ENCODE measurements around the gene ALOX15. TPM values are rescaled to one million over a fixed set of nuclear protein-coding genes. Genes with fewer than 3 reads are reported as not detected.
"Not testable (repeated sequence)": the region's sequence is repeated elsewhere in the genome, so short reads cannot be mapped to it uniquely, and the experiment has no call there.

The ALOX15 gene
- total and polyA plus RNA-seq, 3 experiments from 2014 or later = not detected

DNA sequence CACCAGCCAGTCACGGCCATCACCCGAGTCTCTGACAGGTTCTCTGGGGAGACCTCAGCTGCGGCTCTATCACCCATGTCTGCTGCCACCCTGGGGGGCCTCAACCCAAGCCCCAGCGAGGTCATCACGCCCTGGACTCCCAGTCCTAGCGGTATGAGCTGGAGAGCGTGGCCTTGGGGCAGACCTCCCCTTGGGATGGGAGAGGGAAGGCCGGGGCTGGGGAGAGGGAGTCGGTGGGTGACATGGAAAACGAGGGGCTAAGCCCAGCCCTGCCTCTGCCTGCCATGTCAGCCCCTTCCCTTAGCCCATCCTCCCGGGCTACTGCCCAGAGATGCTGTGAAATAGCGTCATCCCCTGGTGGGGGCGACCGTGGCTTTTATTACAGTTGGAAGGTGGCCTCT is 48.5 kb downstream of the ALOX15 start:
- no peaks in the 10 kb centered on the region for H3K4me1 ChIP-seq (ENCODE audit: insufficient read depth, low read length)
- H3K36me3 ChIP-seq (ENCODE audit: insufficient read depth, low read length) = no peaks in the 10 kb centered on the region
- H3K27ac ChIP-seq (ENCODE audit: low read depth, low read length) = no peak overlapping the region
- DNase-seq = no peak
- no peaks in the 10 kb centered on the region for H3K27me3 ChIP-seq (ENCODE audit: insufficient read depth, low read length, poor library complexity, severe bottlenecking)
- Mint-ChIP-seq H3K4me1 (peaks cover 0 to 5% (median 4%) of the 10 kb centered on the region in 3 donors), H3K9me3 (no peaks in the 10 kb centered on the region), H3K36me3 (no peaks in the 10 kb centered on the region), H3K27me3 (peaks cover 11 to 19% of the 10 kb centered on the region in 2 donors), H3K27ac (no peak overlapping the region), H3K4me3 (no peak overlapping the region)
- H3K9me3 ChIP-seq (ENCODE audit: low read length) = no peaks in the 10 kb centered on the region
- CTCF ChIA-PET = interaction anchor here (1.6 kb wide), 1 partner anchor 26 kb away, joined by 4 read pairs; no protein-coding TSS in a partner anchor
- POLR2A ChIA-PET = no interaction called here
- H3K4me3 ChIP-seq (ENCODE audit: low read length) = no peak overlapping the region

DNA sequence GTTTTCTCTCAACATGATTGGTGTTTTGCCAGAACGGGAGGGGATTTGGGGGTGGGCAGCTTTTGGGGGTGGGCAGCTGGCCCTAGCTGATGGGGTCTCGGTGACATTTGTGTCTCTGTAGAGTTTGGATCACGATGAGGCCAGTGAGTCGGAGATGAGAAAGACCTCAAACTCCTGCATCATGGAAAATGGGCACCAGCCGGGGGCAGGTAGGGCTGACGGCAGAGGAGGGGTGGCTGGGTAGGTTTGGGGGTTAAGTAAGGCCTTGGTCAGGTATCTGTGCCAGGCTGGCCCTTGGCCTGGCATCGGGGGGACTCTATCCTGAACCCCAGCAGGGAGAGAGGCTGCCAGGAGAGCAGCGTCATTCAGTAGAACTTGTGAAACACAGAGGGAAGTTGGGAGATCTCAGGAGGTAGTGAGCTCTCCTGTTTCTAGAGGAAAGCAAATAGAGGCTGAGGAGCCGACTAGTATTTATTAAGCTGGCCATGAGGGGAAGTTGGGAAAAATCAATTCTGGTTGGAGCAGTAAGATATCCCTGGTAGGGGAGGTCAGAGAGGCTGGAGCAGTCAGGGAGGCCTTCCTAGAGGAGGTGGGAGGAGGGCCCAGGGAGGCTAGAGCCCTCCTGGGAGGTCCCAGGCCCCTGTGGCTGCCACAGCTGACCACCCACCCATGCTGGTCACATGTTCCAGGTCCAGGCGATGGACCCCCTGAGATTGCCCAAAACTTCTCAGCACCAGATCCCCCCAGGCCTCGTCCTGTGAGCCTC is 49.1 kb downstream of the ALOX15 start:
- Histone ChIP-seq H3K27me3 (ENCODE audit: insufficient read depth, low read length, poor library complexity, severe bottlenecking) (no peaks in the 10 kb centered on the region), H3K4me1 (ENCODE audit: insufficient read depth, low read length) (no peaks in the 10 kb centered on the region), H3K9me3 (ENCODE audit: low read length) (no peaks in the 10 kb centered on the region), H3K4me3 (ENCODE audit: low read length) (no peak overlapping the region), H3K36me3 (ENCODE audit: insufficient read depth, low read length) (no peaks in the 10 kb centered on the region), H3K27ac (ENCODE audit: low read depth, low read length) (no peak overlapping the region)
- no peak overlapping the region for H3K4me3 Mint-ChIP-seq
- DNase-seq = no peak
- CTCF ChIA-PET = interaction anchor here (1.6 kb wide), 1 partner anchor 26 kb away, joined by 4 read pairs; no protein-coding TSS in a partner anchor
- POLR2A ChIA-PET = no interaction called here
- H3K36me3 Mint-ChIP-seq = no peaks in the 10 kb centered on the region
- H3K27ac Mint-ChIP-seq = no peak overlapping the region
- H3K9me3 Mint-ChIP-seq = no peaks in the 10 kb centered on the region
- peaks cover 9 to 14% of the 10 kb centered on the region in 2 donors for H3K27me3 Mint-ChIP-seq
- H3K4me1 Mint-ChIP-seq = peaks cover 0 to 5% (median 4%) of the 10 kb centered on the region in 3 donors

DNA sequence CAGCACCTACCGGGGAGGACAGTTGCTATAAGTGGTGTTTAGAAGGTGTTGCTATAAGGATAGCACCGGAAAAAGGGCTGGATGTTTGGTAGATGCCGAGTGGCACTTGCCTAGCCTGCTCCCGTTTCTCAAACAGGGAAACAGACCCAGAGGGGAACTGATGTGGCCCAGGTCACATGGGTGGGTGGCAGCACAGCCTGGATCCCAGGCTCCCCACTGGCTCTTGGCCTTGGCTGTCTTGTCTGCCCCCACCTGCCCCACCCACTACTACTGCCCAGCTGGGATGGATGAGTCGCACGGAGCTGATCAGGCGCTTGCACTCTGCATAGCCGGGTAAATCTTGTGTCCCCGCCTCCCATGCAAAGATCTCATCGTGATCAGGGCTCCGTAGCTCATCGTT is 49.9 kb downstream of the ALOX15 start:
- H3K4me3 Mint-ChIP-seq = no peak overlapping the region
- peaks cover 0 to 5% (median 4%) of the 10 kb centered on the region in 3 donors for H3K4me1 Mint-ChIP-seq
- POLR2A ChIA-PET = no interaction called here

DNA sequence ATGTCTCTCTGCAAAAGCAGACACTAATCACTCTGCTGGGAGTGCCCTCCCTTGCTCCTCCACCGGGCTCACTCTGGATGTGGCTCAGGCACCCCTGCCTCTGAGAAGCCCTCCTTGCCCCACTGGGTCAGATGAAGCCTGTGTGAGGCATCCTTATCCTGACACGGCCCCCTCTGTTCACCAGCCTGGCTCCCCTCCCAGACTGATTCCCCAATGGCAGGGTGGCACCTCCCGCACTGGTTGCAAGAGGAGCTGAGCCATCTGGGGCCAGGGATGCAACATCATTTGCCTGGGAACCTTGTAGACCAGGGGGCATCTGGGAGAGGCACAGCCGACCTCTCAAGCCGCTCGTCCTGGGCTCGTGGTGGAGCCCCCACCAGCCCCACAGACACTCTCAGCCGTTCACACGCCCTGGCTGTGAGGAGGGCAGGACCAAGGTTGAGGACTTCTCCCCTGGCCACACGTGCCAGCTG is 50.5 kb downstream of the ALOX15 start:
- CTCF ChIA-PET = no interaction called here

More for the DNA sequence above, 49.9 kb downstream of the ALOX15 start:
- H3K36me3 Mint-ChIP-seq = no peaks in the 10 kb centered on the region
- Histone ChIP-seq H3K4me3 (ENCODE audit: low read length) (no peak overlapping the region), H3K4me1 (ENCODE audit: insufficient read depth, low read length) (no peaks in the 10 kb centered on the region), H3K27me3 (ENCODE audit: insufficient read depth, low read length, poor library complexity, severe bottlenecking) (no peaks in the 10 kb centered on the region), H3K36me3 (ENCODE audit: insufficient read depth, low read length) (no peaks in the 10 kb centered on the region), H3K9me3 (ENCODE audit: low read length) (no peaks in the 10 kb centered on the region), H3K27ac (ENCODE audit: low read depth, low read length) (no peak overlapping the region)
- CTCF ChIA-PET = interaction anchor here (1.6 kb wide), 1 partner anchor 25 kb away, joined by 4 read pairs; no protein-coding TSS in a partner anchor
- peaks cover 10 to 18% of the 10 kb centered on the region in 2 donors for H3K27me3 Mint-ChIP-seq
- no peaks in the 10 kb centered on the region for H3K9me3 Mint-ChIP-seq
- H3K27ac Mint-ChIP-seq = no peak overlapping the region
- no peak for DNase-seq

DNA sequence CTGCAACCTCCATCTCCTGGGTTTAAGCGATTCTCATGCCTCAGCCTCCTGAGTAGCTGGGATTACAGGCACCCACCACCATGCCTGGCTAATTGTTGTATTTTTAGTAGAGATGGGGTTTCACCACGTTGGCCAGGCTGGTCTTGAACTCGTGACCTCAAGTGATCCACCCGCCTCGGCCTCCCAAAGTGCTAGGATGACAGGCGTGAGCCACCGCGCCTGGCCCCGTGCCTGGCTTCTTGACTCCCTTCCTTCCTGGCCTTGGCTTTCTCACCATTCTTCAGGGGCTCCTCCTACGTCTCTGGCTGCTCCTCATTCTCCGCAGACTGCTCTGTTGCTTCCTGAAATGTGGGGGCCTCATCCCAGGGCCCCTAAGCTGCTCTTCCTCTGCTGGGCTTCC is 51.4 kb downstream of the ALOX15 start:
- H3K4me1 ChIP-seq (ENCODE audit: insufficient read depth, low read length); H3K4me1 Mint-ChIP-seq; POLR2A ChIA-PET; H3K27ac Mint-ChIP-seq; H3K36me3 ChIP-seq (ENCODE audit: insufficient read depth, low read length); H3K9me3 Mint-ChIP-seq; DNase-seq; H3K36me3 Mint-ChIP-seq; H3K27ac ChIP-seq (ENCODE audit: low read depth, low read length); H3K4me3 ChIP-seq (ENCODE audit: low read length); H3K9me3 ChIP-seq (ENCODE audit: low read length); H3K4me3 Mint-ChIP-seq; CTCF ChIA-PET: not testable (repeated sequence)
- H3K27me3 ChIP-seq (ENCODE audit: insufficient read depth, low read length, poor library complexity, severe bottlenecking) = peaks cover 10% of the 10 kb centered on the region
- H3K27me3 Mint-ChIP-seq = peaks cover 17 to 29% of the 10 kb centered on the region in 2 donors

More for the DNA sequence above, 50.5 kb downstream of the ALOX15 start:
- H3K27me3 Mint-ChIP-seq = peaks cover 14 to 23% of the 10 kb centered on the region in 2 donors
- no peaks in the 10 kb centered on the region for H3K9me3 Mint-ChIP-seq
- POLR2A ChIA-PET = no interaction called here
- no peaks in the 10 kb centered on the region for H3K36me3 ChIP-seq (ENCODE audit: insufficient read depth, low read length)
- no peak overlapping the region for H3K27ac ChIP-seq (ENCODE audit: low read depth, low read length)
- H3K4me1 ChIP-seq (ENCODE audit: insufficient read depth, low read length) = no peaks in the 10 kb centered on the region
- H3K4me3 ChIP-seq (ENCODE audit: low read length) = no peak overlapping the region
- H3K9me3 ChIP-seq (ENCODE audit: low read length) = no peaks in the 10 kb centered on the region
- DNase-seq = no peak
- H3K27me3 ChIP-seq (ENCODE audit: insufficient read depth, low read length, poor library complexity, severe bottlenecking) = peaks cover under 1% of the 10 kb centered on the region
- no peak overlapping the region for H3K27ac Mint-ChIP-seq
- H3K4me1 Mint-ChIP-seq = peaks cover 0 to 5% (median 4%) of the 10 kb centered on the region in 3 donors
- no peaks in the 10 kb centered on the region for H3K36me3 Mint-ChIP-seq
- no peak overlapping the region for H3K4me3 Mint-ChIP-seq

DNA sequence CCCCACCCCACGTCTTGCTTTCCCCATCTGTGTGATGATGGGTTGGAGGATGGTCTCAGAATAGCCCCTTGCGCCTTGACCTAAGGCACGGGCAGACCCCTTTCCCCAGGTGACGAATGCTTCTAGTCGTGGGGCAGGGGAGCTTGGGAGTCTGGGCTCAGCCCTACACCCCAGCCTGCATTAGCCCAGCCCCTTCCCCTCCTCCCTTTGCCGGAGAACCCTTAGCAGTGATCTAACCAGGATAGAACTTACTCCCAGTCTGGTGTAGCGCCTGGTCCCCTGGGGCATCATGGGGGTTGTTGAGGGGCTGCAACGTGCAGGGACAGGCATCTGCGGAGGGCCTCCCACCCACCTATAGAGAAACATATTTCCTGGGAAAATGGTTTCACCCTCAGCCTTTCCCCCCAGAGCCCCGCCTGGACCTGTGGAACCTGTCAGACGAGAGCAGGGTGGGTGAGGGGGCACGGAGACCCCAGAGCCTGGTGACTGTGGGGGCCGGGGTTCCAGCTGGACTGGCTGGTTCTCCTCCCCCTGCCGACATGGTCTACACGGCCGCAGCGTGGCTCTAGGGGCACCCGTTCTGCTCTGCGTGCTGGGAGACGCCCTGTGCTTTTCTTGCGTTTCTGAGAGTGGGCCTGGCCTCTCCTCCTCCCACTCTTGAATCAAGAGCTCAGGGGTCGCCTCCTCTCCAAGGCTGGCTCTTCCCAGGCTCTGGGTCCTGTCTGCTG is 52.4 kb downstream of the ALOX15 start:
- no peak for DNase-seq
- POLR2A ChIA-PET = no interaction called here
- Mint-ChIP-seq H3K4me3 (no peak overlapping the region), H3K9me3 (no peaks in the 10 kb centered on the region), H3K36me3 (no peaks in the 10 kb centered on the region), H3K4me1 (peaks cover 0 to 4% (median 1%) of the 10 kb centered on the region in 3 donors), H3K27ac (peak overlapping the region in 1 of 8 donors; percentile 61), H3K27me3 (peaks cover 17 to 30% of the 10 kb centered on the region in 2 donors)
- Histone ChIP-seq H3K27me3 (ENCODE audit: insufficient read depth, low read length, poor library complexity, severe bottlenecking) (peaks cover 10% of the 10 kb centered on the region), H3K4me3 (ENCODE audit: low read length) (no peak overlapping the region), H3K4me1 (ENCODE audit: insufficient read depth, low read length) (no peaks in the 10 kb centered on the region), H3K36me3 (ENCODE audit: insufficient read depth, low read length) (no peaks in the 10 kb centered on the region), H3K27ac (ENCODE audit: low read depth, low read length) (no peak overlapping the region), H3K9me3 (ENCODE audit: low read length) (no peaks in the 10 kb centered on the region)
- CTCF ChIA-PET = interaction anchor here (0.9 kb wide), 1 partner anchor 22 kb away, joined by 3 read pairs; no protein-coding TSS in a partner anchor

DNA sequence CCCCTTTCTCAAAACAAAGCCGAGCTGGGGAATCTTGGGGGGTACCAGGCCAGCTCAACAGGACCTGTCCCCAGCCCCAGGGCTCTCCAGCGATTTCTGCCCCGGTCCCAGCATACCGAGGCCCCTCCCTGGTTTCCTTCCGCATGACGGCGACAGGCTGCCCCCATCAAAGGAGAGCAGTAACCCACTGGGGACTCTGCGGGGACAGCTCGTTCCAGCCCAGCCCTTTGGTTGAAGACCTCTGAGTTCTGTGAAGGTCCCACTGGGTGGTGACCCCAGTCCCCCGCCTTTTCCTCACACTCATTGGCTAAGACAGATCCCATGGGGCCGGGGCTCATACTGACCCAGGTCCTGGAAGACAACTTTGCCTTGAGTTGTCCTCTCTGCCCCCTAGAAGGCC is 53.1 kb downstream of the ALOX15 start:
- no peaks in the 10 kb centered on the region for H3K36me3 Mint-ChIP-seq
- H3K4me1 Mint-ChIP-seq = peaks cover 4 to 10% (median 4%) of the 10 kb centered on the region in 3 donors
- H3K4me3 ChIP-seq (ENCODE audit: low read length) = no peak overlapping the region
- DNase-seq = no peak
- no peak overlapping the region for H3K27ac ChIP-seq (ENCODE audit: low read depth, low read length)
- H3K27ac Mint-ChIP-seq = peak overlapping the region in 2 of 8 donors; percentile 61 to 84
- no peaks in the 10 kb centered on the region for H3K4me1 ChIP-seq (ENCODE audit: insufficient read depth, low read length)
- H3K9me3 Mint-ChIP-seq = no peaks in the 10 kb centered on the region
- peaks cover 16% of the 10 kb centered on the region for H3K27me3 ChIP-seq (ENCODE audit: insufficient read depth, low read length, poor library complexity, severe bottlenecking)
- ChIA-PET POLR2A (no interaction called here), CTCF (interaction anchor here (0.9 kb wide), 1 partner anchor 21 kb away, joined by 3 read pairs; no protein-coding TSS in a partner anchor)
- no peaks in the 10 kb centered on the region for H3K9me3 ChIP-seq (ENCODE audit: low read length)
- no peak overlapping the region for H3K4me3 Mint-ChIP-seq
- H3K27me3 Mint-ChIP-seq = peaks cover 22 to 36% of the 10 kb centered on the region in 2 donors
- no peaks in the 10 kb centered on the region for H3K36me3 ChIP-seq (ENCODE audit: insufficient read depth, low read length)

DNA sequence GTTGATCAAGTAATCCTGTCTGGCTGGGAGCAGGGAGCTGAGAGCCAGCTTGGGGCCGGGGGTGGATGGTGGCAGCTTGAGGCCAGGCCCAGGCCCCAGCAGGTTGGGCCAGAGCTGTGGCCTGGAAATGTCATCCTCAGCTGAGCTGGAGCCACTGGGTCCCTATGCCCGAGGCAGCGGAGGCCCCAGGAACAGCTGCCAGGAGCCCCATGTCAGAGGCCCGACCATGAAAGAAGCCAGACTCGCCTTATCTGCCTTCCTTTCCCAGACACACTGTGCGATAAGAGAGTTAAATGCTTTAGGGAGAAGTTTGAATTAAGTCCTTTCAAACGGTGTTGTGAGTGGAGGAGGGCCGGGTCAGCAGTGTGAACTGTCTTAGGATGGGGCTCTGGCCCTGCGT is 53.7 kb downstream of the ALOX15 start:
- no peaks in the 10 kb centered on the region for H3K4me1 ChIP-seq (ENCODE audit: insufficient read depth, low read length)
- ChIA-PET CTCF (no interaction called here), POLR2A (no interaction called here)
- Mint-ChIP-seq H3K36me3 (no peaks in the 10 kb centered on the region), H3K4me1 (peaks cover 4 to 14% (median 4%) of the 10 kb centered on the region in 3 donors), H3K9me3 (no peaks in the 10 kb centered on the region), H3K27ac (no peak overlapping the region), H3K4me3 (no peak overlapping the region), H3K27me3 (peaks cover 28 to 41% of the 10 kb centered on the region in 2 donors)
- no peaks in the 10 kb centered on the region for H3K9me3 ChIP-seq (ENCODE audit: low read length)
- peaks cover 16% of the 10 kb centered on the region for H3K27me3 ChIP-seq (ENCODE audit: insufficient read depth, low read length, poor library complexity, severe bottlenecking)
- DNase-seq = no peak
- H3K36me3 ChIP-seq (ENCODE audit: insufficient read depth, low read length) = no peaks in the 10 kb centered on the region
- no peak overlapping the region for H3K27ac ChIP-seq (ENCODE audit: low read depth, low read length)
- H3K4me3 ChIP-seq (ENCODE audit: low read length) = no peak overlapping the region
